Activated T-helper 1 cell treated with anti-CD3 and anti-CD28 coated beads, Interleukin-12 subunit alpha, Interleukin-12 subunit beta, Interleukin-2, Interleukin-4 antibody, amounts not matched to agents 30 ng/mL and 10 ng/mL and 1 ng/mL, durations not matched to agents 14 hours and 24 hours and 36 hours (primary cell): Measurements from ENCODE around the gene ITCH. TPM values are rescaled to one million over a fixed set of nuclear protein-coding genes. Genes with fewer than 3 reads are reported as not detected.
"Not testable (repeated sequence)": the region's sequence is repeated elsewhere in the genome, so short reads cannot be mapped to it uniquely, and the experiment has no call there.

Experiments
- DNase-seq: peaks from one replicate; pipeline ENCODE4 v3.0.0; 2021; ENCODE audit warnings: low spot score
- H3K27ac Mint-ChIP-seq: one replicate; pipeline ENCODE4 v1.8.0; 2021; ENCODE audit warnings: mild to moderate bottlenecking, mixed read lengths
- H3K27me3 Mint-ChIP-seq: one replicate; pipeline ENCODE4 v1.8.0; 2022; ENCODE audit warnings: mild to moderate bottlenecking, moderate library complexity, mixed read lengths; ENCODE audit not compliant: insufficient read depth
- H3K36me3 Mint-ChIP-seq: one replicate; pipeline ENCODE4 v1.8.0; 2021; ENCODE audit warnings: low read depth, mixed read lengths
- H3K4me1 Mint-ChIP-seq: one replicate; pipeline ENCODE4 v1.8.0; 2021; ENCODE audit warnings: low read depth, mixed read lengths
- H3K4me3 Mint-ChIP-seq: one replicate; pipeline ENCODE4 v1.8.0; 2021; ENCODE audit warnings: mild to moderate bottlenecking, moderate library complexity, mixed read lengths
- H3K9me3 Mint-ChIP-seq: one replicate; pipeline ENCODE4 v1.8.0; 2021; ENCODE audit warnings: mixed read lengths
- intact Hi-C: fragments of 100-400 bp; cut with micrococcal nuclease; formaldehyde crosslinking; loops from one replicate; pipeline ENCODE4 v1.15.1; 2024
- total RNA-seq: library from RNA; stranded (reverse); gene quantifications from 2 replicates; pipeline ENCODE4 v1.2.3, GENCODE V29; 2022

Gene ITCH
- total RNA-seq, 1 donor from 2014 or later, result 55.6 TPM

GRCh38 chr20:34397096-34397495 is 34.0 kb downstream of the ITCH start:
- Mint-ChIP-seq H3K27me3 (no peaks in the 10 kb centered on the region), H3K27ac (no peak overlapping the region), H3K36me3 (peaks cover 36% of the 10 kb centered on the region), H3K4me3 (no peak overlapping the region), H3K9me3 (no peaks in the 10 kb centered on the region), H3K4me1 (peaks cover 24% of the 10 kb centered on the region)
- intact Hi-C loops, result no loop called here
- DNase-seq, result no peak

DNA sequence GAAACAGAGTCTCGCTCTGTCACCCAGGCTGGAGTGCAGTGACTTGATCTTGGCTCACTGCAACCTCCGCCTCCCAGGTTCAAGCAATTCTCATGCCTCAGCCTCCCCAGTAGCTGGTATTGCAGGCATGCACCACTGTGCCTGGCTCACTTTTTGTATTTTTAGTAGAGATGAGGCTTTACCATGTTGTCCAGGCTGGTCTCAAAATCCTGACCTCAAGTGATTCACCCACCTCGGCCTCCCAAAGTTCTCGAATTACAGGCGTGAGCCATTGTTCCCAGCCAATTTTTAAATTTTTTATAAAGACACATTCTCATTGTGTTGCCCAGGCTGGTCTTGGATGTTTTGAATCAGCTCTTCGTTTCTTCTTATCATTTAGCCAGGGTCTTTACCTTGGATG is 37.7 kb downstream of the ITCH start:
- DNase-seq, intact Hi-C loops, H3K4me3 Mint-ChIP-seq, H3K27me3 Mint-ChIP-seq, H3K27ac Mint-ChIP-seq, H3K9me3 Mint-ChIP-seq: not testable (repeated sequence)
- Mint-ChIP-seq H3K4me1 (peaks cover 38% of the 10 kb centered on the region), H3K36me3 (peaks cover 29% of the 10 kb centered on the region)

DNA sequence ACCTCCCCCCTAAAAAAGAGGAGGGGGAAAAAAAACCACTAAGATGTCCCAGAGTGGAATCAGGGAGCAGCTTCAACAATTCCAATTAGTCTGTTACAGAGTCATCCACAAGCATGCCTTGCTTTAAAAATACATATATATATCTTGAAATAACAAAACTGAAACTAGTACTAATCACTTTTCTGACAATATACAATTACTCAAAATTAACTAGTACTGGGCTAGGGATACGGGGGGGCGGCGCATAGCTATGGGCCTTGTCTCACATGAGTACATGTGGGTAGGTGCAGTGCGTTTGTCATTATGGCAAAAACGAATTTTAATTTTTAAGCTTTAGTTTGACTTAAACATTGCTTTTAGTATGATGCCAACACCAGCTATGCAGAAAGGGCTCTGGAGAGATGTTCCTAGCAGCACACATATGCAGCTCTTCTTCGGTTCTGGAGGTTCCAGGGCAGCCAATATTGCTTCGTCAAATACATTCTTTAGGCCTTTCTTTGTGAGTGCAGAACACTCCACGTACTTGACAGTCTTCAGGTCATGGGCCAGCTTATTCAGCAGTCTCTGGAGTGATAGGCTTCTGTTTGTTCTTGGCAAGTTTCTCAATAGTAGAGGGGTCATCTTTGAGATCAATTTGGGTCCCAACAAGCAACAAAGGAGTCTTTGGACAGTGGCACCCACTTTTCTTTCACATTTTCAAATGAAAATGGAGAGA is 38.8 kb downstream of the ITCH start:
- no peak overlapping the region for H3K27ac Mint-ChIP-seq
- intact Hi-C loops, result no loop called here
- no peak overlapping the region for H3K4me3 Mint-ChIP-seq
- DNase-seq, result no peak
- peaks cover 24% of the 10 kb centered on the region for H3K36me3 Mint-ChIP-seq
- no peaks in the 10 kb centered on the region for H3K27me3 Mint-ChIP-seq
- peaks cover 36% of the 10 kb centered on the region for H3K4me1 Mint-ChIP-seq
- no peaks in the 10 kb centered on the region for H3K9me3 Mint-ChIP-seq

DNA sequence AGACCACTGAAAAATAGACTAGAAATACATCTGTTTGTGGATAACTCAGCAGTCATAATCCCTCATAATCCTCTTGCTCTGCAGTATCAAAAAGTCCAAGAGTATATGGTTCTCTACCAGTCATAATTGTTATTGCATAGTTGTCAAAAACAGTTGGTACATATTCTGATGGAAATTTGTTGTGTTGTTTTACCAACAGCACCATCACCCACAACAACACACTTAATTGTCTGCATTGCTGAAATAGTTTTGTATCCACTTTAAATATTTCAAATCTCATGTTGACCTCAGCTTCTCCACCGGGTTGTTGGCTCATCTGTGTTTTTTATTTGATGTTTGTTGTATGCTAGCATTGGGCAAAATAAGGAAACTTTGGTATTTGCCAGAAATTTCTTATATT is 39.4 kb downstream of the ITCH start:
- peaks cover 22% of the 10 kb centered on the region for H3K36me3 Mint-ChIP-seq
- no peaks in the 10 kb centered on the region for H3K27me3 Mint-ChIP-seq
- H3K4me3 Mint-ChIP-seq, result no peak overlapping the region
- DNase-seq, result no peak
- intact Hi-C loops, result no loop called here
- no peaks in the 10 kb centered on the region for H3K9me3 Mint-ChIP-seq
- no peak overlapping the region for H3K27ac Mint-ChIP-seq
- peaks cover 36% of the 10 kb centered on the region for H3K4me1 Mint-ChIP-seq

DNA sequence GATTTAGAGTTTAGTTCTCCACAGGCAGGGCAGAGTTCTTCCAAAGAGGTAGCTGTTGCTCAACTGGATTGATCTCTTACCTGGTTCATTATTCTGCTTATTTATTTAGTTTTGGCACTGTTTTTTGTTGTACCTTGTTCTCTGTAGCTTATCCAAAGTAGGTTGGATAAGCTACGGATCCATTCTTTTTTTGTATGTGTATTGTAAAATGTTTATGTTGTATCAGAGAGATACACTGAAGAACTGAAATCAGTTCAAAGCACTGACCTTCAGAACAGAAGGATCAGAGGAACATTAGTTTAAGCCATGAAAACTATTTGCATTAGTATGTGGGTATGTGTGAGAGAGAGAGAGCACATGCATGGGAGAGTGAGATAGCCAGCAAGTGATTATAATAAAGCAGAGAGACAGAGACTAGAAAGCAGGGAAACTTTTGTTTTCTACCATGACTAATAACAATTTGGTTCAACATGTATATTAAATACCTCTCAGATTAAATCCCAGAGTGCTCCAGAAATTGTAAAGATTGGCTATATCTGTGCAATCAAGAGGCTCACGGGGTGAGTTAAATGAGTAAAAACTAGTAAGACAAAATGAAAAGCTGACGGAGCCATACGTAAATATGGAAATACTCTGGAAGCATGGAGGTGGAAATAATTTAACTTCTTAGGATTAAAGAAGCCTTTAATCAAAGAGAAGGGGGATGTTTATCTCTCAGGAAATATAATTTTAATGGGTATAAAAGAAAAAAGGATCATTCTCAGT is 40.2 kb downstream of the ITCH start:
- intact Hi-C loops, result no loop called here
- H3K27ac Mint-ChIP-seq, result no peak overlapping the region
- H3K4me3 Mint-ChIP-seq, result no peak overlapping the region
- DNase-seq, result no peak
- H3K36me3 Mint-ChIP-seq, result peaks cover 24% of the 10 kb centered on the region
- no peaks in the 10 kb centered on the region for H3K27me3 Mint-ChIP-seq
- no peaks in the 10 kb centered on the region for H3K9me3 Mint-ChIP-seq
- peaks cover 37% of the 10 kb centered on the region for H3K4me1 Mint-ChIP-seq

DNA sequence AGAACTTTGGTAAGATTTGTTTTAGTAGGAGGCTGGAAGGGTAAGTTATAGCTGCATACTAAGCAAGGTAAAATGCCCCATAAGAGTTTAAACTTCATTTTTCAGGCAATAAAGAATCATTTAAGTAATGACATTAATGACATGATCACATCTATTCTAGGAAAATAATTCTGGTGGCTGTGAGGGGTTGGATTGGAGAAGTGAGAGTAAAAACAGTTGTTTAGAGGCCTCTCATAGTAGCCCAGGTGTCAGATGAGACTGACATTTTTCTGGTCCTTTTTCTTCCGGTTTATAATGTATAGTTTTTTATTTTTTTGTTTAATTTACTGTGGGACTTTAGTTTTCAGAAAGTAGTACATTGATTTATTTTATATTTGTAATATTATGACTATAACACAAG is 40.8 kb downstream of the ITCH start:
- intact Hi-C loops, result no loop called here
- Mint-ChIP-seq H3K27me3 (no peaks in the 10 kb centered on the region), H3K4me3 (no peak overlapping the region), H3K36me3 (peaks cover 25% of the 10 kb centered on the region), H3K27ac (no peak overlapping the region), H3K9me3 (no peaks in the 10 kb centered on the region), H3K4me1 (peaks cover 41% of the 10 kb centered on the region)
- DNase-seq, result no peak

GRCh38 chr20:34404803-34405202 is 41.7 kb downstream of the ITCH start:
- no peak for DNase-seq
- Mint-ChIP-seq H3K4me3 (no peak overlapping the region), H3K36me3 (peaks cover 28% of the 10 kb centered on the region), H3K27me3 (no peaks in the 10 kb centered on the region), H3K9me3 (no peaks in the 10 kb centered on the region), H3K27ac (no peak overlapping the region), H3K4me1 (peaks cover 41% of the 10 kb centered on the region)
- intact Hi-C loops, result loop anchor here (5.0 kb wide), 1 partner anchor 38 kb away; no protein-coding TSS in a partner anchor

- not testable (repeated sequence) for H3K27ac Mint-ChIP-seq, H3K9me3 Mint-ChIP-seq, H3K27me3 Mint-ChIP-seq, H3K4me3 Mint-ChIP-seq
- peak; percentile 7 for DNase-seq
- Mint-ChIP-seq H3K4me1 (peaks cover 39% of the 10 kb centered on the region), H3K36me3 (peaks cover 27% of the 10 kb centered on the region)
- intact Hi-C loops, result loop anchor here (5.0 kb wide), 1 partner anchor 38 kb away; no protein-coding TSS in a partner anchor
Measured at GRCh38 chr20:34405247-34405651, 42.2 kb downstream of the ITCH start.

- not testable (repeated sequence) for H3K9me3 Mint-ChIP-seq, H3K27ac Mint-ChIP-seq, DNase-seq, H3K27me3 Mint-ChIP-seq
- intact Hi-C loops, result loop anchor here (5.0 kb wide), 1 partner anchor 39 kb away; no protein-coding TSS in a partner anchor
- Mint-ChIP-seq H3K4me3 (peak overlapping the region; percentile 25), H3K4me1 (peaks cover 36% of the 10 kb centered on the region), H3K36me3 (peaks cover 26% of the 10 kb centered on the region)
Measured at GRCh38 chr20:34405942-34406341, 42.9 kb downstream of the ITCH start.

DNA sequence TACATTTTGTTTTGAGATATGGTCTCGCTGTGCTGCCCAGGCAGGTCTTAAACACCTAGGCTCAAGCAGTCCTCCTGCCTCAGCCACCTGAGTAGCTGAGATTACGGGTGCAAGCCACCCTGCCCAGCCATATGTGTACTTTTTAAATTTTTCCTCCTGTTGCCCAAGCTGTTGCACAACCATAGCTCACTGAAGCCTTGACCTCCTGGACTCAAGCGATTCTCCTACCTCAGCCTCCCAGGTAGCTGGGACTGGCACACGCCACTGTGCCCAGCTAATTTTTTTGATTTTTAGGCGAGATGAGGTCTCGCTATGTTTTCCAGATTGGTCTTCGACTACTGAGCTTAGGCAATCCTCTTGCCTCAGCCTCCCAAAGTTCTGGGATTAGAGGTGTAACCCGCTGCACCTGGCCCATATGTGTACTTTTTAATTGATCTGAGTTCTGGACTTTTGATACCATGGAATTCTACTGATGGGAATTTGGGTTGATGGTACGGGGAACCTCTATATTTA is 44.9 kb downstream of the ITCH start:
- Mint-ChIP-seq H3K9me3 (no peaks in the 10 kb centered on the region), H3K27me3 (no peaks in the 10 kb centered on the region), H3K4me3 (no peak overlapping the region), H3K36me3 (peaks cover 25% of the 10 kb centered on the region), H3K4me1 (peaks cover 20% of the 10 kb centered on the region), H3K27ac (no peak overlapping the region)
- intact Hi-C loops, result loop anchor here (5.0 kb wide), 1 partner anchor 41 kb away; no protein-coding TSS in a partner anchor
- no peak for DNase-seq

DNA sequence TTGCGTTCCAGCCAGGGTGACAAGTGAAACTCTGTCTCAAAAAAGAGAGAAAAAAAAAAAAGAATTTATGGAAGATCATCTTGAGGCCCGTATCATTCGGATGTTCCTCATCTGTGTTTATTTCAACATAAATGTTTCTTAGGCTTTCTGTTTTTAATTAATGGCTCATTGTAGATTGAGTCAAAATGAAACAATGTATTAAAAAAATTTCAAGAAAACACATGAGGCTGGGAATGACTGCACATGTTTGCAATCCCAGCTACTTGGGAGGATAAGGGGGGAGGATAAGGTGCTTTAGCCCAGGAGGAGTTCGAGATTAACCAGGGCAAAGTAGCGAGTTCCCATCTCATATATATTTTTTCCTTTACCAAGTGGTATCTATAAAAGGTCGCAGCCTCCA is 47.3 kb downstream of the ITCH start:
- DNase-seq, result no peak
- H3K27ac Mint-ChIP-seq, result no peak overlapping the region
- H3K4me1 Mint-ChIP-seq, result peaks cover 18% of the 10 kb centered on the region
- H3K36me3 Mint-ChIP-seq, result peaks cover 29% of the 10 kb centered on the region
- H3K4me3 Mint-ChIP-seq, result no peak overlapping the region
- no peaks in the 10 kb centered on the region for H3K9me3 Mint-ChIP-seq
- intact Hi-C loops, result no loop called here
- H3K27me3 Mint-ChIP-seq, result no peaks in the 10 kb centered on the region

- no peaks in the 10 kb centered on the region for H3K27me3 Mint-ChIP-seq
- no peak overlapping the region for H3K4me3 Mint-ChIP-seq
- H3K27ac Mint-ChIP-seq, result no peak overlapping the region
- peaks cover 25% of the 10 kb centered on the region for H3K4me1 Mint-ChIP-seq
- no peak for DNase-seq
- peaks cover 35% of the 10 kb centered on the region for H3K36me3 Mint-ChIP-seq
- intact Hi-C loops, result no loop called here
- H3K9me3 Mint-ChIP-seq, result no peaks in the 10 kb centered on the region
Measured at GRCh38 chr20:34412453-34412852, 49.4 kb downstream of the ITCH start.

GRCh38 chr20:34414525-34414924 is 51.5 kb downstream of the ITCH start:
- not testable (repeated sequence) for H3K27me3 Mint-ChIP-seq

More at GRCh38 chr20:34414525-34414924, 51.5 kb downstream of the ITCH start:
- H3K4me3 Mint-ChIP-seq, H3K9me3 Mint-ChIP-seq, DNase-seq: not testable (repeated sequence)
- H3K4me1 Mint-ChIP-seq, result peaks cover 20% of the 10 kb centered on the region
- peak overlapping the region; percentile 74 for H3K27ac Mint-ChIP-seq
- H3K36me3 Mint-ChIP-seq, result peaks cover 26% of the 10 kb centered on the region
- intact Hi-C loops, result loop anchor here (2.0 kb wide), 1 partner anchor 102 kb away; no protein-coding TSS in a partner anchor
